Trophoblast cell (in vitro differentiated cells and primary cell): ENCODE results near the gene SPRYD7.
A peak's percentile ranks its signal among the peaks of the same experiment; 100 is the strongest.

ENCODE experiments used
- DNase-seq, 2 donors: peaks; one replicate each; pipeline ENCODE4 v3.0.0-alpha.2; 2016
- H2AFZ ChIP-seq: 2 replicates; pipeline ENCODE4 v1.6.1; 2013; ENCODE audit warnings: low read length, moderate library complexity, mild to moderate bottlenecking; ENCODE audit not compliant: insufficient read depth, poor library complexity
- H2AK5ac ChIP-seq: 2 replicates; pipeline ENCODE4 v1.6.1; 2013; ENCODE audit warnings: mild to moderate bottlenecking, low read length
- H2BK120ac ChIP-seq: 2 replicates; pipeline ENCODE4 v1.6.1; 2013; ENCODE audit warnings: low read length, mild to moderate bottlenecking, moderate library complexity; ENCODE audit not compliant: insufficient read depth, poor library complexity
- H2BK12ac ChIP-seq: 2 replicates; pipeline ENCODE4 v1.6.1; 2013; ENCODE audit warnings: mild to moderate bottlenecking, low read length, moderate library complexity
- H2BK5ac ChIP-seq: 2 replicates; pipeline ENCODE4 v1.6.1; 2013; ENCODE audit warnings: low read length, low read depth, moderate library complexity, mild to moderate bottlenecking; ENCODE audit not compliant: poor library complexity
- H3K14ac ChIP-seq: 2 replicates; pipeline ENCODE4 v1.6.1; 2013; ENCODE audit warnings: mild to moderate bottlenecking, low read length
- H3K18ac ChIP-seq: 2 replicates; pipeline ENCODE4 v1.6.1; 2013; ENCODE audit warnings: mild to moderate bottlenecking, low read length
- H3K23ac ChIP-seq: 2 replicates; pipeline ENCODE4 v1.6.1; 2013; ENCODE audit warnings: low read length
- H3K27ac ChIP-seq: 2 replicates; pipeline ENCODE4 v1.5.1; 2013; ENCODE audit warnings: low read depth, mild to moderate bottlenecking, inconsistent platforms, low read length, moderate library complexity
- H3K27me3 ChIP-seq: 2 replicates; pipeline ENCODE4 v1.6.1; 2013; ENCODE audit warnings: inconsistent platforms, mild to moderate bottlenecking, low read length, moderate library complexity; ENCODE audit not compliant: insufficient read depth
- H3K36me3 ChIP-seq, 2 experiments: 1 replicate in 1 of 2; 2 replicates in 1 of 2; pipeline ENCODE4 v1.6.1; 2013; ENCODE audit warnings: low read length in 2 of 2, mild to moderate bottlenecking in 2 of 2, moderate library complexity in 1 of 2; ENCODE audit not compliant: insufficient read depth in 2 of 2, control insufficient read depth in 1 of 2
- H3K4ac ChIP-seq: 2 replicates; pipeline ENCODE4 v1.6.1; 2013; ENCODE audit warnings: low read depth, mild to moderate bottlenecking, low read length, moderate library complexity
- H3K4me1 ChIP-seq, 2 experiments: 1 replicate in 1 of 2; 2 replicates in 1 of 2; pipeline ENCODE4 v1.6.1; 2013; ENCODE audit warnings: low read length in 2 of 2, mild to moderate bottlenecking in 2 of 2, moderate library complexity in 1 of 2; ENCODE audit not compliant: insufficient read depth in 2 of 2, control insufficient read depth in 1 of 2
- H3K4me2 ChIP-seq: 2 replicates; pipeline ENCODE4 v1.6.1; 2013; ENCODE audit warnings: inconsistent platforms, mild to moderate bottlenecking, low read length, moderate library complexity
- H3K4me3 ChIP-seq: 2 replicates; pipeline ENCODE4 v1.5.1; 2013; ENCODE audit warnings: mild to moderate bottlenecking, low read depth, low read length, inconsistent platforms
- H3K79me1 ChIP-seq: one replicate; pipeline ENCODE4 v1.6.1; 2013; ENCODE audit warnings: low read length
- H3K79me2 ChIP-seq: 2 replicates; pipeline ENCODE4 v1.6.1; 2013; ENCODE audit warnings: low read length, mild to moderate bottlenecking; ENCODE audit not compliant: control insufficient read depth, insufficient read depth, poor library complexity
- H3K9ac ChIP-seq: 2 replicates; pipeline ENCODE4 v1.6.1; 2013; ENCODE audit warnings: mild to moderate bottlenecking, low read length
- H3K9me3 ChIP-seq: 2 replicates; pipeline ENCODE4 v1.6.1; 2013; ENCODE audit warnings: low read depth, mild to moderate bottlenecking, control low read depth, inconsistent platforms, low read length; ENCODE audit not compliant: insufficient read depth
- H4K12ac ChIP-seq: 2 replicates; pipeline ENCODE4 v1.6.1; 2013; ENCODE audit warnings: low read depth, mild to moderate bottlenecking, low read length, moderate library complexity
- H4K8ac ChIP-seq: 2 replicates; pipeline ENCODE4 v1.6.1; 2013; ENCODE audit warnings: low read depth, mild to moderate bottlenecking, low read length, moderate library complexity
- H4K91ac ChIP-seq: one replicate; pipeline ENCODE4 v1.6.1; 2013; ENCODE audit warnings: low read depth, mild to moderate bottlenecking, low read length, moderate library complexity
- WGBS: extraction: QIAGEN DNeasy Blood & Tissue Kit; methylation state at CpG from one replicate; pipeline ENCODE4 v1.1.7; 2013; ENCODE audit warnings: missing lambda C conversion rate; ENCODE audit not compliant: insufficient read length, insufficient coverage; ENCODE audit errors: extremely low coverage; 5-methylcytosine and 5-hydroxymethylcytosine counted together

SPRYD7 gene

DNA sequence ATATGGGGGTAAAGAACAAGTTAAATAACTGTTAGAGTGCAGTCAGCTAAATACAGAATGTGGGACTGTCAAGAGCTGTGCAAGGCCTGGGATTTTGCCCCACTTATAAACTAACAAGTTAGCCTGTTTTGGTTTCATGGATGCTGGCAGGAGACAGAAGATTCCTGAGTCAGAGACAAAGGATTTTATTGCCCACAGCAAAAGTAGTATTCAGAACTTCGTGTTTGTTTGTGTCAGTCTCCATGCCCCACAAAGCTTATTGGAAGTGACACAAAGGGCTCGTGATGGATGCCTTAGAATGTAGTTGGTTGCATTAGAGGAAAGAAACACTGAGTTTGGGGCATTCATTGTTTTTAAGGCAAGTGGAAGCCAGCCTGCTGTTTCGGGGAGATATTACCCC is 22.2 kb upstream of the SPRYD7 start:
- no peak overlapping the region for H4K8ac ChIP-seq
- H3K9ac ChIP-seq = no peak overlapping the region
- H2AK5ac ChIP-seq = no peak overlapping the region
- H3K79me2 ChIP-seq = no peaks in the 10 kb centered on the region
- H3K27ac ChIP-seq = no peak overlapping the region
- peaks cover 6% of the 10 kb centered on the region for H3K79me1 ChIP-seq
- no peak overlapping the region for H3K4me2 ChIP-seq
- peaks cover 0 to 2% of the 10 kb centered on the region in 2 experiments for H3K4me1 ChIP-seq
- H2BK12ac ChIP-seq = no peak overlapping the region
- no peak overlapping the region for H3K14ac ChIP-seq
- no peak overlapping the region for H4K12ac ChIP-seq
- no peak overlapping the region for H3K18ac ChIP-seq
- no peaks in the 10 kb centered on the region for H3K9me3 ChIP-seq
- no peak overlapping the region for H4K91ac ChIP-seq
- H3K4ac ChIP-seq = no peak overlapping the region
- no peak overlapping the region for H2AFZ ChIP-seq
- no peaks in the 10 kb centered on the region for H3K36me3 ChIP-seq
- H3K4me3 ChIP-seq = no peak overlapping the region
- WGBS = no CpG with 5 or more reads among the region's 3 CpGs
- H3K23ac ChIP-seq = no peak overlapping the region
- no peak overlapping the region for H2BK5ac ChIP-seq
- DNase-seq = no peak
- no peaks in the 10 kb centered on the region for H3K27me3 ChIP-seq
- no peak overlapping the region for H2BK120ac ChIP-seq

DNA sequence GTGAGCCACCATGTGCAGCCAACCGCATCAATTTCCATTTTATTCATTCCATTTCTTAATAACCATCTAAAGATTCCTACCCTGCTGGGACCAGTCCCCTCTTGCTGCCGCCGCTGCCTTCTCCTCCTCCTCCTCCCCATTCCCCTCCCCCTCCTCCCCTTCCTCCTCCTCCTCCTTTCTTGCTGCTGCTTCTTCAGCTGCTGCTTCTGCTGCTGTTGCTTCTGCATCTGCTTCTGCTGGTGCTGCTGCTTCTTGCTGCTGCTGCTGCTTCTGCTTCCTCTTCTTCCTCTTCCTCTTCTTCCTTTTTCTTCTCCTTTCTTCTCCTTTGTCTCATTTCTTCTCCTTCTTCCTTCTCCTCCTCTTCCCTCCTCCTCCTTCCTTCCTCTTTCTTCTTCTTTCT is 20.0 kb upstream of the SPRYD7 start:
- peaks cover 10% of the 10 kb centered on the region for H3K79me1 ChIP-seq
- no peak overlapping the region for H4K91ac ChIP-seq
- peaks cover 2% of the 10 kb centered on the region in 2 experiments for H3K4me1 ChIP-seq
- H3K9ac ChIP-seq = no peak overlapping the region
- H4K8ac ChIP-seq = no peak overlapping the region
- H3K27ac ChIP-seq = no peak overlapping the region
- H3K4me3 ChIP-seq = no peak overlapping the region
- H4K12ac ChIP-seq = no peak overlapping the region
- no peaks in the 10 kb centered on the region for H3K27me3 ChIP-seq
- no peaks in the 10 kb centered on the region for H3K9me3 ChIP-seq
- H3K18ac ChIP-seq = no peak overlapping the region
- H3K36me3 ChIP-seq = no peaks in the 10 kb centered on the region
- no peak overlapping the region for H2BK5ac ChIP-seq
- DNase-seq = no peak
- no peak overlapping the region for H2AFZ ChIP-seq
- no peak overlapping the region for H2BK120ac ChIP-seq
- H3K14ac ChIP-seq = no peak overlapping the region
- H3K23ac ChIP-seq = no peak overlapping the region
- no peak overlapping the region for H2AK5ac ChIP-seq
- no peaks in the 10 kb centered on the region for H3K79me2 ChIP-seq
- H3K4me2 ChIP-seq = no peak overlapping the region
- H3K4ac ChIP-seq = no peak overlapping the region
- no CpG with 5 or more reads among the region's 3 CpGs for WGBS
- H2BK12ac ChIP-seq = no peak overlapping the region

- Histone ChIP-seq H3K79me1 (peaks cover 10% of the 10 kb centered on the region), H2BK12ac (peak overlapping the region; percentile 39), H3K36me3 (no peaks in the 10 kb centered on the region), H3K4me2 (no peak overlapping the region), H3K18ac (no peak overlapping the region), H2AK5ac (no peak overlapping the region), H3K4me1 (peaks cover 2% of the 10 kb centered on the region in 2 experiments), H3K27me3 (no peaks in the 10 kb centered on the region), H4K12ac (no peak overlapping the region), H3K4me3 (no peak overlapping the region), H4K8ac (no peak overlapping the region), H3K79me2 (no peaks in the 10 kb centered on the region), H4K91ac (peak overlapping the region; percentile 35), H3K27ac (no peak overlapping the region), H2BK120ac (peak overlapping the region; percentile 71), H3K4ac (peak overlapping the region; percentile 14), H2AFZ (no peak overlapping the region), H3K9me3 (no peaks in the 10 kb centered on the region), H3K9ac (no peak overlapping the region), H3K23ac (no peak overlapping the region), H2BK5ac (no peak overlapping the region), H3K14ac (no peak overlapping the region)
- peak; percentile 71 to 75 for DNase-seq
- no CpG with 5 or more reads among the region's 2 CpGs for WGBS
Measured at GRCh38 chr13:49954674-49955455, 18.7 kb upstream of the SPRYD7 start.

- no peak overlapping the region for H3K23ac ChIP-seq
- peak; percentile 59 to 88 for DNase-seq
- H3K27me3 ChIP-seq = no peaks in the 10 kb centered on the region
- no peak overlapping the region for H4K12ac ChIP-seq
- H4K8ac ChIP-seq = no peak overlapping the region
- H3K14ac ChIP-seq = no peak overlapping the region
- H2BK5ac ChIP-seq = peak overlapping the region; percentile 75
- no peak overlapping the region for H3K4ac ChIP-seq
- H3K18ac ChIP-seq = no peak overlapping the region
- no peak overlapping the region for H2AFZ ChIP-seq
- H3K79me2 ChIP-seq = no peaks in the 10 kb centered on the region
- peak overlapping the region; percentile 34 for H4K91ac ChIP-seq
- H2AK5ac ChIP-seq = no peak overlapping the region
- no peak overlapping the region for H3K4me2 ChIP-seq
- H3K9me3 ChIP-seq = no peaks in the 10 kb centered on the region
- peaks cover 2% of the 10 kb centered on the region in 2 experiments for H3K4me1 ChIP-seq
- H3K9ac ChIP-seq = no peak overlapping the region
- H3K79me1 ChIP-seq = peaks cover 10% of the 10 kb centered on the region
- H2BK120ac ChIP-seq = peak overlapping the region; percentile 58
- no peak overlapping the region for H2BK12ac ChIP-seq
- H3K4me3 ChIP-seq = no peak overlapping the region
- H3K27ac ChIP-seq = peak overlapping the region; percentile 67
- no peaks in the 10 kb centered on the region for H3K36me3 ChIP-seq
- no CpG with 5 or more reads among the region's 1 CpG for WGBS
Measured at GRCh38 chr13:49953560-49953959, 17.4 kb upstream of the SPRYD7 start.
